HFF-Myc (cell line): ENCODE results near the gene TRAPPC8.
"Not testable (repeated sequence)": the region's sequence is repeated elsewhere in the genome, so short reads cannot be mapped to it uniquely, and the experiment has no call there.

Experiments
- DNase-seq: peaks from one replicate; pipeline ENCODE4 v3.0.0-alpha.2; 2011; ENCODE audit warnings: low read depth; ENCODE audit errors: extremely low read depth
- H3K4me3 ChIP-seq: replicated peaks from 2 replicates; pipeline ENCODE4 v1.5.1; 2011; ENCODE audit warnings: low read depth, mild to moderate bottlenecking, control low read depth, low read length
- TF ChIP-seq, protein P1 (sequence below): IDR thresholded peaks from 2 replicates; pipeline ENCODE4 v1.5.1; 2012; ENCODE audit warnings: mild to moderate bottlenecking, low read depth, low read length, control low read depth; ENCODE audit errors: missing control alignments

Gene TRAPPC8

GRCh38 chr18:31957728-31958127 lies 14.8 kb upstream of the TRAPPC8 start:
- DNase-seq: no peak
- H3K4me3 ChIP-seq: no peak overlapping the region

DNA sequence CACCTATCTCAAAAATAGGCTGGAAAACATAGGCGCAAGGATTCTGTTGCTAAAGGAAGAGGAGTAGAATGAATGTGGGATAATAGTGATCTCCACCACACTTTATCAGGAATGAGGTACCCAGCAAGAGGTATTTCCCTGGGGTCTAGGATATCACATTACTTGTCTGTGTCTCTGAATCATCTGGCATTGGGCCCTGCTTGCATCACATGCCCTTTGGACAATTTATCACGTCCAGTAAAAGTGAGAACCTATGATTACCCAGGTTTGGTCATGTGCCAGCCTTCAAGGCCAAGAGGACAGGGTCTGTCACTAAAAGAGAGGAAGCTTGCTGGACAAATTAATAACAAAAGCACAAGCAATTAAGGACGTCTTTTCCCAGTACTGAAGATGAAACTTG lies 11.4 kb upstream of the TRAPPC8 start:
- no peak overlapping the region for H3K4me3 ChIP-seq
- TF ChIP-seq, protein P1, sequence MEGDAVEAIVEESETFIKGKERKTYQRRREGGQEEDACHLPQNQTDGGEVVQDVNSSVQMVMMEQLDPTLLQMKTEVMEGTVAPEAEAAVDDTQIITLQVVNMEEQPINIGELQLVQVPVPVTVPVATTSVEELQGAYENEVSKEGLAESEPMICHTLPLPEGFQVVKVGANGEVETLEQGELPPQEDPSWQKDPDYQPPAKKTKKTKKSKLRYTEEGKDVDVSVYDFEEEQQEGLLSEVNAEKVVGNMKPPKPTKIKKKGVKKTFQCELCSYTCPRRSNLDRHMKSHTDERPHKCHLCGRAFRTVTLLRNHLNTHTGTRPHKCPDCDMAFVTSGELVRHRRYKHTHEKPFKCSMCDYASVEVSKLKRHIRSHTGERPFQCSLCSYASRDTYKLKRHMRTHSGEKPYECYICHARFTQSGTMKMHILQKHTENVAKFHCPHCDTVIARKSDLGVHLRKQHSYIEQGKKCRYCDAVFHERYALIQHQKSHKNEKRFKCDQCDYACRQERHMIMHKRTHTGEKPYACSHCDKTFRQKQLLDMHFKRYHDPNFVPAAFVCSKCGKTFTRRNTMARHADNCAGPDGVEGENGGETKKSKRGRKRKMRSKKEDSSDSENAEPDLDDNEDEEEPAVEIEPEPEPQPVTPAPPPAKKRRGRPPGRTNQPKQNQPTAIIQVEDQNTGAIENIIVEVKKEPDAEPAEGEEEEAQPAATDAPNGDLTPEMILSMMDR: no peak
- DNase-seq: no peak

More at GRCh38 chr18:31957728-31958127, 14.8 kb upstream of the TRAPPC8 start:
- TF ChIP-seq, protein P1: no peak

- H3K4me3 ChIP-seq, DNase-seq: not testable (repeated sequence)
Measured at GRCh38 chr18:31953699-31954098, 10.8 kb upstream of the TRAPPC8 start.

DNA sequence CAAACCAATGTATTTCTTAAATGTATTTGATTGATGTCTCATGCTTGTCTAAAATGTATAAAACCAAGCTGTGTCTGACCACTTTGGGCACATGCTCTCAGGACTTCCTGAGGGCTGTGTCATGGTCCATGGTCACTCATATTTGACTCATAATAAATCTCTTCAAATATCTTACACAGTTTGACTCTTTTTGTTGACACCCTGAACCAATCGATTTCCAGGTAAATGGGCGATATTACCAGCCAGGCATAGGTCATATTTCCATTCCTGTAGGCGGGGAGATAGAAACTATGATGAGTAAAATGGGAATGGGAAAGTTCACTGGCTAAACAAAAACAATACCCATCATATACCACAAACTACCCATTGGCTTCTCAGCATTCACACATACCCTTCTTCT lies 9.3 kb upstream of the TRAPPC8 start:
- H3K4me3 ChIP-seq: no peak overlapping the region
- no peak for DNase-seq
- TF ChIP-seq, protein P1: no peak

DNA sequence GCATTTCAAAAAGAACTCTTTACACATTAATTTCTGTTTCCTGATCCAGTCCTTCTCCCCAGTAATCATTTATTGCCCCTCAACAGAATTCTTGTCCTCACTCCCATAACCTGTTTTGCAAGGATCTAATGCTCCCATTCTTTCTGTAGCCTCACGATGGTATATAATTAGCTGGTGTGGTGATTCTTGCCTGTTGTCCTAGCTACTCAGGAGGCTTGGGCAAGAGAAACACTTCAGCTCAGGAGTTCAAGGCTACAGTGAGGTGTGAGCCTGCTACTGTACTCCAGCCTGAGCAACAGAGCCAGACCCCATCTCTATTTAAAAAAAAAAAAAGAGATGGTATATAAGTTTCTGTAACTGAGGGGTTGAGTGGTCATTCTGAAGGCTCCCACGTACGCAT lies 7.7 kb upstream of the TRAPPC8 start:
- no peak overlapping the region for H3K4me3 ChIP-seq
- TF ChIP-seq, protein P1: no peak
- no peak for DNase-seq

DNA sequence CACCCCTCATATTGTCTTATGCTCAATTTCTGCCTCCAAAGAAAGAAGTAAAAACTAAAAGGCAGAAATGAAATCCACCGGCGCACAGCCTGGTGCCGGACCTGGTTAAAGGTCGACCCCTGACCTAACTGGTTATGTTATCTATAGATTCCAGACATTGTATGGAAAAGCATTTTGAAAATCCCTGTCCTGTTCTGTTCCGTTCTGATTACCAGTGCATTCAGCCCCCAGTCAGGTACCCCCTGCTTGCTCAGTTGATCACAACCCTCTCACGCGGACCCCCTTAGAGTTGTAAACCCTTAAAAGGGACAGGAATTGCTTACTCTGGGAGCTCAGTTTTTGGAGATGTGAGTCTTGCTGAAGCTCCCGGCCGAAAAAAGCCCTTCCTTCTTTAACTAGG lies 5.4 kb upstream of the TRAPPC8 start:
- not testable (repeated sequence) for H3K4me3 ChIP-seq, DNase-seq

GRCh38 chr18:31946305-31947046 lies 3.5 kb upstream of the TRAPPC8 start:
- TF ChIP-seq, protein P1: no peak
- H3K4me3 ChIP-seq: no peak overlapping the region
- no peak for DNase-seq
